Measurements from ENCODE around the gene TMPRSS3. TPM values are rescaled to one million over a fixed set of nuclear protein-coding genes. Genes with fewer than 3 reads are reported as not detected.

Gene TMPRSS3
- total RNA-seq, 1 experiment from 2014 or later: not detected

DNA sequence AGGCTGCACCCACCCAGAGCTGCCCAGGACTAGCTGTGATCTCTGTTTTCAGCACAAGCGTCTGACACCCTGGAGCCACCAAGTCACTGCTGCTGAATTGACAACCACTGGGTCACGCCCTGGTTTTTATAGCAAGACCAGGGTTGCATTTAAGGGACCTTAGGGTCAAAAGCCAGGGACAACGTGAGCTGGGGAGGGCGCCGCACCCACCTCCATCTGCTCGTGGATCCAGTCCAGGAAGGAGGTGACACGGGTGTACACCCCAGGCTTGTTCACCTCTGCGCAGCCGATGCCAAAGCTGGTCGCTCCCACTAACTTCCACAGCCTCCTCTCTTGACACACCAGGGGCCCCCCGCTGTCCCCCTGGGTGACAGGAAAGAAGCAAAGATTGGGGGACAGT, 20.3 kb downstream of the TMPRSS3 start:
- Histone ChIP-seq H3K4me3 (ENCODE audit: low read length) (no peak overlapping the region), H3K27me3 (ENCODE audit: low read length) (no peaks in the 10 kb centered on the region), H3K79me2 (ENCODE audit: low read length) (no peaks in the 10 kb centered on the region), H3K4me1 (ENCODE audit: low read length) (peaks cover 9% of the 10 kb centered on the region), H3K9me3 (ENCODE audit: low read length) (no peaks in the 10 kb centered on the region), H3K4me2 (ENCODE audit: low read depth, low read length, poor library complexity, severe bottlenecking) (no peak overlapping the region), H4K20me1 (ENCODE audit: insufficient read depth, low read depth, low read length) (0 out of 2 replicates have a peak, but pooled peaks cover 7% of the 10 kb centered on the region), H3K9ac (ENCODE audit: low read length) (no peak overlapping the region), H3K9me2 (replicated peaks; ENCODE audit: insufficient read depth, low read length) (no peaks in the 10 kb centered on the region), H3K36me3 (ENCODE audit: insufficient read depth, low read length) (no peaks in the 10 kb centered on the region), H2AFZ (ENCODE audit: low read length) (no peak overlapping the region), H3K27ac (ENCODE audit: low read length) (no peak overlapping the region)
- no peak for DNase-seq

- Histone ChIP-seq H3K9me3 (ENCODE audit: low read length) (no peaks in the 10 kb centered on the region), H3K27ac (ENCODE audit: low read length) (no peak overlapping the region), H3K9ac (ENCODE audit: low read length) (no peak overlapping the region), H3K79me2 (ENCODE audit: low read length) (no peaks in the 10 kb centered on the region), H3K4me2 (ENCODE audit: low read depth, low read length, poor library complexity, severe bottlenecking) (no peak overlapping the region), H2AFZ (ENCODE audit: low read length) (no peak overlapping the region), H3K4me3 (ENCODE audit: low read length) (no peak overlapping the region), H3K36me3 (ENCODE audit: insufficient read depth, low read length) (no peaks in the 10 kb centered on the region), H3K27me3 (ENCODE audit: low read length) (no peaks in the 10 kb centered on the region), H4K20me1 (ENCODE audit: insufficient read depth, low read depth, low read length) (0 out of 2 replicates have a peak, but pooled peaks cover 7% of the 10 kb centered on the region), H3K4me1 (ENCODE audit: low read length) (peaks cover 8% of the 10 kb centered on the region), H3K9me2 (replicated peaks; ENCODE audit: insufficient read depth, low read length) (no peaks in the 10 kb centered on the region)
- DNase-seq: no peak
Measured at GRCh38 chr21:42374864-42375499, 20.9 kb downstream of the TMPRSS3 start.

- Histone ChIP-seq H4K20me1 (ENCODE audit: insufficient read depth, low read depth, low read length) (0 out of 2 replicates have a peak, but pooled peaks cover 7% of the 10 kb centered on the region), H3K27ac (ENCODE audit: low read length) (no peak overlapping the region), H3K36me3 (ENCODE audit: insufficient read depth, low read length) (no peaks in the 10 kb centered on the region), H3K9ac (ENCODE audit: low read length) (no peak overlapping the region), H3K4me3 (ENCODE audit: low read length) (no peak overlapping the region), H3K4me2 (ENCODE audit: low read depth, low read length, poor library complexity, severe bottlenecking) (no peak overlapping the region), H2AFZ (ENCODE audit: low read length) (no peak overlapping the region), H3K9me3 (ENCODE audit: low read length) (no peaks in the 10 kb centered on the region), H3K79me2 (ENCODE audit: low read length) (no peaks in the 10 kb centered on the region), H3K27me3 (ENCODE audit: low read length) (no peaks in the 10 kb centered on the region), H3K9me2 (replicated peaks; ENCODE audit: insufficient read depth, low read length) (no peaks in the 10 kb centered on the region), H3K4me1 (ENCODE audit: low read length) (peaks cover 3% of the 10 kb centered on the region)
- no peak for DNase-seq
Measured at GRCh38 chr21:42374457-42374856, 21.4 kb downstream of the TMPRSS3 start.

- Histone ChIP-seq H3K27me3 (ENCODE audit: low read length) (no peaks in the 10 kb centered on the region), H3K36me3 (ENCODE audit: insufficient read depth, low read length) (no peaks in the 10 kb centered on the region), H3K9me3 (ENCODE audit: low read length) (no peaks in the 10 kb centered on the region), H3K9ac (ENCODE audit: low read length) (no peak overlapping the region), H3K9me2 (replicated peaks; ENCODE audit: insufficient read depth, low read length) (no peaks in the 10 kb centered on the region), H3K4me3 (ENCODE audit: low read length) (no peak overlapping the region), H3K27ac (ENCODE audit: low read length) (no peak overlapping the region), H2AFZ (ENCODE audit: low read length) (no peak overlapping the region), H4K20me1 (ENCODE audit: insufficient read depth, low read depth, low read length) (0 out of 2 replicates have a peak, but pooled peaks cover 7% of the 10 kb centered on the region), H3K4me2 (ENCODE audit: low read depth, low read length, poor library complexity, severe bottlenecking) (no peak overlapping the region), H3K4me1 (ENCODE audit: low read length) (no peaks in the 10 kb centered on the region), H3K79me2 (ENCODE audit: low read length) (no peaks in the 10 kb centered on the region)
- DNase-seq: no peak
Measured at GRCh38 chr21:42373908-42374455, 21.9 kb downstream of the TMPRSS3 start.

DNA sequence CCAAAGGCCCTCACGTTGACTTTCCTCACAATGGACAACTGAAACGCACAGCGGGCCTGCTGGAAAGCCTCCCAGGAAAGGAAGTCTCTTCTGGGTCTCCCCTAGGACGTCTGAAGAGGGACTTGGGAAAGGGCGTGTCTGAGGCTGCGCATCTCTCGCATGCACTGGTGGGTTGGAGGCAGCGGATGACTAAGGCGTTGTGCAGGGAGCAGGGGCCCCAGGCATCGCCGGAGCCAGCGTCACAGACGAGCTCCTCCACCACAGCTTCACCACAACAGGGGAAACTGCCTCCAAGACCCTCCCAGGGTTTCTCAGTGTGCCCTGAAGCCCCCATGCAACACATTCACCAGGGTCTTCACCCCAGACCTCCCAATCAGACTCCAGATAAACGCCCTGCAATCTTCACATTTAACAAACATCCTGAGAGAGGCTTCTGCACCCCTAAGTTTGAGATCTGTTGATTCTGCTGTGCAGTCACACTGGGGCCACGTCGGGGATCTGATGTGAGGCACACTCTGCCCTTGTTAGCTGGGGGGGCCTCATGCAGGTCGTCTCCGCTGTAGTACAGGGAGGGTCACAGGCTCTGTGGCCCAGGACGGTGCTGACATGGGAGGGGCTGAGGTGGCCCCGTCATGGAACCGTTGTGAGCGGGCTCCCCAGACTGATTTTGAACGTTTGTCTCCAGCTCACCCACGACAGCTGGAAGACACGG, 22.5 kb downstream of the TMPRSS3 start:
- Histone ChIP-seq H3K27me3 (ENCODE audit: low read length) (no peaks in the 10 kb centered on the region), H3K27ac (ENCODE audit: low read length) (no peak overlapping the region), H3K4me1 (ENCODE audit: low read length) (no peaks in the 10 kb centered on the region), H3K9me3 (ENCODE audit: low read length) (no peaks in the 10 kb centered on the region), H2AFZ (ENCODE audit: low read length) (no peak overlapping the region), H3K4me2 (ENCODE audit: low read depth, low read length, poor library complexity, severe bottlenecking) (no peak overlapping the region), H3K4me3 (ENCODE audit: low read length) (no peak overlapping the region), H3K9ac (ENCODE audit: low read length) (no peak overlapping the region), H3K79me2 (ENCODE audit: low read length) (no peaks in the 10 kb centered on the region), H3K36me3 (ENCODE audit: insufficient read depth, low read length) (no peaks in the 10 kb centered on the region), H4K20me1 (ENCODE audit: insufficient read depth, low read depth, low read length) (0 out of 2 replicates have a peak, but pooled peaks cover 7% of the 10 kb centered on the region), H3K9me2 (replicated peaks; ENCODE audit: insufficient read depth, low read length) (no peaks in the 10 kb centered on the region)
- no peak for DNase-seq

- Histone ChIP-seq H3K27ac (ENCODE audit: low read length) (no peak overlapping the region), H3K4me2 (ENCODE audit: low read depth, low read length, poor library complexity, severe bottlenecking) (no peak overlapping the region), H2AFZ (ENCODE audit: low read length) (no peak overlapping the region), H3K9me2 (replicated peaks; ENCODE audit: insufficient read depth, low read length) (no peaks in the 10 kb centered on the region), H3K4me1 (ENCODE audit: low read length) (peaks cover 8% of the 10 kb centered on the region), H3K9ac (ENCODE audit: low read length) (no peak overlapping the region), H4K20me1 (ENCODE audit: insufficient read depth, low read depth, low read length) (peaks cover under 1% of the 10 kb centered on the region; the same call in 1 of the 2 replicates), H3K36me3 (ENCODE audit: insufficient read depth, low read length) (no peaks in the 10 kb centered on the region), H3K79me2 (ENCODE audit: low read length) (no peaks in the 10 kb centered on the region), H3K4me3 (ENCODE audit: low read length) (no peak overlapping the region), H3K9me3 (ENCODE audit: low read length) (no peaks in the 10 kb centered on the region), H3K27me3 (ENCODE audit: low read length) (no peaks in the 10 kb centered on the region)
- no peak for DNase-seq
Measured at GRCh38 chr21:42370894-42371654, 24.8 kb downstream of the TMPRSS3 start.

- Histone ChIP-seq H3K4me3 (ENCODE audit: low read length) (no peak overlapping the region), H3K27ac (ENCODE audit: low read length) (no peak overlapping the region), H3K9me2 (replicated peaks; ENCODE audit: insufficient read depth, low read length) (no peaks in the 10 kb centered on the region), H3K4me1 (ENCODE audit: low read length) (peaks cover 17% of the 10 kb centered on the region), H3K27me3 (ENCODE audit: low read length) (no peaks in the 10 kb centered on the region), H2AFZ (ENCODE audit: low read length) (no peak overlapping the region), H3K9ac (ENCODE audit: low read length) (no peak overlapping the region), H4K20me1 (ENCODE audit: insufficient read depth, low read depth, low read length) (no peaks in the 10 kb centered on the region; the same call in 1 of the 2 replicates), H3K4me2 (ENCODE audit: low read depth, low read length, poor library complexity, severe bottlenecking) (no peak overlapping the region), H3K36me3 (ENCODE audit: insufficient read depth, low read length) (no peaks in the 10 kb centered on the region), H3K79me2 (ENCODE audit: low read length) (no peaks in the 10 kb centered on the region), H3K9me3 (ENCODE audit: low read length) (no peaks in the 10 kb centered on the region)
- no peak for DNase-seq
Measured at GRCh38 chr21:42369821-42370220, 26.0 kb downstream of the TMPRSS3 start.
